ENCODE measurements around the gene ARMC6. TPM values are rescaled to one million over a fixed set of nuclear protein-coding genes. Genes with fewer than 3 reads are reported as not detected.

ARMC6 gene
- total RNA-seq, 2 donors from 2014 or later = 21.0 to 38.6 TPM

- H3K4me3 ChIP-seq = peak overlapping the region; percentile 77
- TF ChIP-seq CTCF (IDR thresholded peaks at IDR 0.05) = no peak
- H3K27me3 ChIP-seq (replicated peaks; ENCODE audit: insufficient read depth) = no peaks in the 10 kb centered on the region
- no peaks in the 10 kb centered on the region for H3K36me3 ChIP-seq
- H3K4me1 ChIP-seq (ENCODE audit: control insufficient read depth in 1 of 2, low read depth in 2 of 2) = peaks cover 16 to 20% of the 10 kb centered on the region in 2 donors
- DNase-seq (ENCODE audit: low spot score) (no peak), ATAC-seq (ENCODE audit: insufficient number of reproducible peaks, low FRiP score, low read depth) (no peak)
- peak overlapping the region; percentile 13 to 23 for H3K27ac ChIP-seq
- H3K9me3 ChIP-seq = no peaks in the 10 kb centered on the region
These were observed 31.7 kb downstream of the ARMC6 start for GRCh38 chr19:19064811-19065745.

- Histone ChIP-seq H3K4me3 (no peak overlapping the region), H3K4me1 (ENCODE audit: control insufficient read depth in 1 of 2, low read depth in 2 of 2) (peaks cover 16 to 20% of the 10 kb centered on the region in 2 donors), H3K27me3 (replicated peaks; ENCODE audit: insufficient read depth) (no peaks in the 10 kb centered on the region), H3K27ac (no peak overlapping the region), H3K36me3 (no peaks in the 10 kb centered on the region), H3K9me3 (no peaks in the 10 kb centered on the region)
- DNase-seq (ENCODE audit: low spot score) = no peak
- no peak for TF ChIP-seq CTCF (IDR thresholded peaks at IDR 0.05)
- no peak for ATAC-seq (ENCODE audit: insufficient number of reproducible peaks, low FRiP score, low read depth)
These were observed 34.1 kb downstream of the ARMC6 start for GRCh38 chr19:19067276-19068072.

GRCh38 chr19:19068659-19069654 lies 35.6 kb downstream of the ARMC6 start:
- no peak for ATAC-seq (ENCODE audit: insufficient number of reproducible peaks, low FRiP score, low read depth)
- H3K9me3 ChIP-seq = no peaks in the 10 kb centered on the region

GRCh38 chr19:19071897-19072296 lies 38.5 kb downstream of the ARMC6 start:
- Histone ChIP-seq H3K4me1 (ENCODE audit: control insufficient read depth in 1 of 2, low read depth in 2 of 2) (peaks cover 6 to 9% of the 10 kb centered on the region in 2 donors), H3K4me3 (no peak overlapping the region), H3K36me3 (no peaks in the 10 kb centered on the region), H3K9me3 (no peaks in the 10 kb centered on the region), H3K27ac (no peak overlapping the region), H3K27me3 (replicated peaks; ENCODE audit: insufficient read depth) (no peaks in the 10 kb centered on the region)
- DNase-seq (ENCODE audit: low spot score) = no peak
- no peak for ATAC-seq (ENCODE audit: insufficient number of reproducible peaks, low FRiP score, low read depth)
- no peak for TF ChIP-seq CTCF (IDR thresholded peaks at IDR 0.05)

More at GRCh38 chr19:19068659-19069654, 35.6 kb downstream of the ARMC6 start:
- Histone ChIP-seq H3K27ac (peak overlapping the region; percentile 43 to 60), H3K4me3 (no peak overlapping the region), H3K36me3 (no peaks in the 10 kb centered on the region), H3K4me1 (ENCODE audit: control insufficient read depth in 1 of 2, low read depth in 2 of 2) (peaks cover 16 to 20% of the 10 kb centered on the region in 2 donors), H3K27me3 (replicated peaks; ENCODE audit: insufficient read depth) (no peaks in the 10 kb centered on the region)
- TF ChIP-seq CTCF (IDR thresholded peaks at IDR 0.05) = no peak
- DNase-seq (ENCODE audit: low spot score) = no peak
